Uterus (tissue), 2 donors: ENCODE results near the gene MAP3K7CL.

Experiments
- POLR2A ChIP-seq, 2 donors: fragments of 450-650 bp; IDR thresholded peaks; one replicate each; pipeline ENCODE4 v1.6.1; 2016; ENCODE audit warnings: antibody characterized with exemption in 2 of 2, mild to moderate bottlenecking in 1 of 2, moderate library complexity in 1 of 2
- TF ChIP-seq, protein P1 (sequence below), 4 experiments: fragments of 200-600 bp in 2 of 4; fragments of 450-650 bp in 2 of 4; sonication (generic) in 2 of 4; IDR thresholded peaks; one replicate each; pipeline ENCODE4 v1.5.1; 2016 to 2019; ENCODE audit warnings: antibody characterized with exemption in 4 of 4, mild to moderate bottlenecking in 2 of 4, moderate library complexity in 1 of 4

DNA sequence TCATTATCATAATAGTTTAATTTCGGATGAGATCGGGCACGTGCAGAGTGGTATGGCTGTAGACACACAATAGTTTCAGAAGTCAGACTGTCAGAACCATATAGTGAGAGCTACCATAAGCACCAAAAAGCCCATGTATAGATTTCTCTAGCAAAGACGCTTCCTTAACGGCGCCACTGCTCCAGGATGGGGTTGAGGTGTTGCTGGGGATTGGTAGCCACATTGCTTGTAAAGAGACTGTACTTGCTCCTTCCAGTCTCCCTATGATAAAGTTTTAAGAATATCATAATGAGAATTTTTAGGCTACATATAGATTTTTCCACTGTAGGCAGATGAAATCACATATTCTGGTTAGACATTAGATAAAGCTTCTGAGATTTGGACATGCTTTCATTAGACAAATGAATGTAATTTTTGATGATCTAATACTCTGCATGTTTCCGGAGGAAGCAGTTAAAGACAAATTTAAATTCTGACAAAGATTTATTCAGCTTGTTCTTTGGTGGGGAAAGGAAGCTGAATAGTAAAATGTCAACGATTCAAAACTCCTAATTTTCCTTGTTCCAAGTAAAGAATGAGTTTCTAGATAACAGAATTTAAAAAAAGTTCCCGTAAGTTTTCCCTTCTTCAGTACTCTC is 77.7 kb downstream of the MAP3K7CL start:
- TF ChIP-seq, protein P1, sequence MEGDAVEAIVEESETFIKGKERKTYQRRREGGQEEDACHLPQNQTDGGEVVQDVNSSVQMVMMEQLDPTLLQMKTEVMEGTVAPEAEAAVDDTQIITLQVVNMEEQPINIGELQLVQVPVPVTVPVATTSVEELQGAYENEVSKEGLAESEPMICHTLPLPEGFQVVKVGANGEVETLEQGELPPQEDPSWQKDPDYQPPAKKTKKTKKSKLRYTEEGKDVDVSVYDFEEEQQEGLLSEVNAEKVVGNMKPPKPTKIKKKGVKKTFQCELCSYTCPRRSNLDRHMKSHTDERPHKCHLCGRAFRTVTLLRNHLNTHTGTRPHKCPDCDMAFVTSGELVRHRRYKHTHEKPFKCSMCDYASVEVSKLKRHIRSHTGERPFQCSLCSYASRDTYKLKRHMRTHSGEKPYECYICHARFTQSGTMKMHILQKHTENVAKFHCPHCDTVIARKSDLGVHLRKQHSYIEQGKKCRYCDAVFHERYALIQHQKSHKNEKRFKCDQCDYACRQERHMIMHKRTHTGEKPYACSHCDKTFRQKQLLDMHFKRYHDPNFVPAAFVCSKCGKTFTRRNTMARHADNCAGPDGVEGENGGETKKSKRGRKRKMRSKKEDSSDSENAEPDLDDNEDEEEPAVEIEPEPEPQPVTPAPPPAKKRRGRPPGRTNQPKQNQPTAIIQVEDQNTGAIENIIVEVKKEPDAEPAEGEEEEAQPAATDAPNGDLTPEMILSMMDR (IDR thresholded peaks at IDR 0.05): no peak
- TF ChIP-seq POLR2A (IDR thresholded peaks at IDR 0.05): no peak
